D721Med (cell line): ENCODE data around the gene ITGB3BP.
"Not testable (repeated sequence)": the region's sequence is repeated elsewhere in the genome, so short reads cannot be mapped to it uniquely, and the experiment has no call there.

Source experiments
- DNase-seq: peaks from one replicate; pipeline ENCODE4 v3.0.0; 2011; ENCODE audit warnings: low spot score; ENCODE audit not compliant: insufficient read length
- FAIRE-seq: peaks from 2 replicates; lab custom pipeline; 2011; peaks lifted over from hg19 to GRCh38; lab: Jason Lieb, UNC
- TF ChIP-seq, protein P1 (sequence below): IDR thresholded peaks from 2 replicates; pipeline ENCODE4 v1.5.1; 2012; ENCODE audit warnings: mild to moderate bottlenecking, control low read depth; ENCODE audit not compliant: insufficient read depth; ENCODE audit errors: missing control alignments

ITGB3BP gene

DNA sequence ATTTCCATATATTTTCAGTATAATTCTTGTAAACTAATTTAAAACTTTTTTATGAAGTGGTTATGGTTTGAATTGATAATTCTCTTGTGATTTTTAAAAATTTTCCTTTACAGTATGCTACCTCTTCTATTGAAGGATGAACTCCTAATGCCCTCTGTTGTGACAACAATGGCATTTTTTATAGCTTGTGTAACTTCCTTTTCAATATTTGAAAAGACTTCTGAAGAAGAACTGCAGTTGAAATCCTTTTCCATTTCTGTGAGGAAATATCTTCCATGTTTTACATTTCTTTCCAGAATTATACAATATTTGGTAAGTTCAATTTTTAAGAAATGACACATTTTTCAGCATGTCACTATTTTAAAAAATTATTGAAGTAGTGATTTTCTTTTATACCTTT lies 94.2 kb downstream of the ITGB3BP start:
- DNase-seq (no peak), FAIRE-seq (peak; percentile 11)
- TF ChIP-seq, protein P1, sequence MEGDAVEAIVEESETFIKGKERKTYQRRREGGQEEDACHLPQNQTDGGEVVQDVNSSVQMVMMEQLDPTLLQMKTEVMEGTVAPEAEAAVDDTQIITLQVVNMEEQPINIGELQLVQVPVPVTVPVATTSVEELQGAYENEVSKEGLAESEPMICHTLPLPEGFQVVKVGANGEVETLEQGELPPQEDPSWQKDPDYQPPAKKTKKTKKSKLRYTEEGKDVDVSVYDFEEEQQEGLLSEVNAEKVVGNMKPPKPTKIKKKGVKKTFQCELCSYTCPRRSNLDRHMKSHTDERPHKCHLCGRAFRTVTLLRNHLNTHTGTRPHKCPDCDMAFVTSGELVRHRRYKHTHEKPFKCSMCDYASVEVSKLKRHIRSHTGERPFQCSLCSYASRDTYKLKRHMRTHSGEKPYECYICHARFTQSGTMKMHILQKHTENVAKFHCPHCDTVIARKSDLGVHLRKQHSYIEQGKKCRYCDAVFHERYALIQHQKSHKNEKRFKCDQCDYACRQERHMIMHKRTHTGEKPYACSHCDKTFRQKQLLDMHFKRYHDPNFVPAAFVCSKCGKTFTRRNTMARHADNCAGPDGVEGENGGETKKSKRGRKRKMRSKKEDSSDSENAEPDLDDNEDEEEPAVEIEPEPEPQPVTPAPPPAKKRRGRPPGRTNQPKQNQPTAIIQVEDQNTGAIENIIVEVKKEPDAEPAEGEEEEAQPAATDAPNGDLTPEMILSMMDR, result no peak

DNA sequence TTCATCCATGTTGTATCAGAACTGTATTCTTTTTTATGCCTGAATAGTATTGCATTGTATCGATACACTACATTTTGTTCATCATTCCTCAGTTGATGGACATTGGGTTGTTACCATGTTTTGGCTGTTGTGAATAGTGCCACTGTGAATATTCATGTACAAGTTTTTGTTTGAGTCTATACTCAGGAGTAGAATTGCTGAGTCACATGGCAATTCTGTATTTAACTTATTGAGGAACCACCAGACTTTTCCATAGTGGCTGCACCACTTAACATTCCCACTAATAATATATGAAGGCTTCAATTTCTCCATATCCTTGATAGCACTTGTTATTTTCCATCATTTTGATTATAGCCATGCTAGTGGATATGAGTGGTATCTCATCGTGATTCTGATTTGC lies 99.4 kb downstream of the ITGB3BP start:
- FAIRE-seq (no peak), DNase-seq (no peak)
- TF ChIP-seq, protein P1, result no peak

DNA sequence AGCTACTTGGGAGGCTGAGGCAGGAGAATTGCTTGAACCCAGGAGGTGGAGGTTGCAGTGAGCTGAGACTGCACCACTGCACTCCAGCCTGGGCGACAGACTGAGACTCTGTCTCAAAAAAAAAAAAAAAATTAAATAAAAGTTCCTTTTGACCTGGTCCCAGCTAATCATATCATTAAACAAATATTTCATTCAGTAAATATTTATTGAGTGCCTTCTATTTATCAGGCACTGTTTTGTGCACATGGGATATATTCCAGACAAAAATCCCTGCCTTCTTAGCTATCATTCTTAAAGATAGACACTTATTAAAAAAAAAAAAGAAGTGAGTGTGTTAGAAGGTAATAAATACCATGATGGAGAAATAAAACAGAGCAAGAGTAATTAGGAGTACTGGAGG lies 102.3 kb downstream of the ITGB3BP start:
- not testable (repeated sequence) for DNase-seq, FAIRE-seq

DNA sequence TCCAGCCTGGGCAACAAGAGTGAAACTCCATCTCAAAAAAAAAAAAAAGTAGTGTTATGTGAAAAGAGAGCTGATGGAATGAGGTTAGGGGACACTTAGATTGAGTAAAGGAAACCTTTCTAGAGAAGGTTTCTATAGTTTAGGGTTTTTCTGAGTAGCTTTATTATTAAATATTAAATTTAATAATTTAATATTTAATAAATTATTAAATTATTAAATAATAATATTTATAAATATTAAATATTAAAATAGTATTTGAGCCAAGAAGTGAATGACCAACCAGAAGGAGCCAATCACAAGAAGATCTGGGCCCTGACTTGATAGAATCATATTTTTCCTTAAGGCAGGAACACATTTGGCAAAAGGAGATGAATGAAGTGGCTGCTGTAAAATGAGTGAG lies 104.9 kb downstream of the ITGB3BP start:
- TF ChIP-seq, protein P1, result no peak
- no peak for DNase-seq
- no peak for FAIRE-seq

DNA sequence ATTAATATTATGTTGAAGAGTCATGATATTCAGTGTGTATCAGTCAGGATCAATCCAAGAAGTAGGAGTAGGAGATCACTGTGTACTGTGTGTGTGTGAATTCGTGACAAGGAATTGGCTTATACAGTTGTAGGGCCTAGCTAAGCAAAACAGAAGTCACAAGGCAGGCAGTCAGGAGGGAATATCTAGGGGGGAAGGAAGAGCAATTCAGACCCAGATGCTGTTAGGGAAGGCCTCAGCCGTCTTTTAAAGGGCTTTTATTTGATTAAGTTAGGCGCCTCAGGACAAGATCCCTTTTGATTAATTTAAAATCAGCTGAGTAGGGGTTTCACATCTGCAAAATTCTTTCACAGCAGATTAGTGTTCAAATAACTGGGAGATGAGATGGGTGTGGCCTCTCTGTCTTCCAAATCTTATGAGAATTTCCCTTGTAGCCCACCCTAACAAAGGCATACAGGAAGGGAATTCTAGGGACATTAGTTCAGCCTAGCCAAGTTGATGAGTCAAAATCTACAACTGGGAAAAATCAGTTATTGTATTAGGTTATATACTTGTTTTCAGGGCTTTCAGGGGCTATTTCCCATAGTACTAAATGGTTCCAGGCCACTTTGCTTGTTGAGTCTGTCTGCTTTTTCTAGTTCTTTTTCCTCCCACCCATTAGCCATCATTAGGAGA lies 108.2 kb downstream of the ITGB3BP start:
- FAIRE-seq (no peak), DNase-seq (no peak)
- TF ChIP-seq, protein P1, result no peak

DNA sequence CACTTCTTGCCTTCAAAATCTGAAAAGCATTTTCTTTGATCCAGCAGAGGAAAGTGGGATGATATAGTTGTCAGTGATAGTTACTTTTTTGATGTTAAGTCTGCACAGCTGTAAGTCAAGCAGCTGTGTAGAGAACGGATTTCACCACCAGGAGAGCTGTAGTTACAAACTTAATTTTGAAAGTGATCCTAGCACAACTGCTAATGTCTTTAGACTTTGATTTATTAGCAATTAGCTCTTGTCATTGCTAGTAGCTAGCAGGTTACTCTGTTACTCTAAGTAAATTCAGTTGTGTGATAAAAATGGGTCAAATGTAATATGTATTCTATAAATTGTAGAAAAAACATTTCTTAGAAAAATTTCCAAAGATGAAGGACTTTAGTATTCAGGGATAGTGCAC lies 109.6 kb downstream of the ITGB3BP start:
- DNase-seq, result no peak
- TF ChIP-seq, protein P1, result no peak
- no peak for FAIRE-seq

DNA sequence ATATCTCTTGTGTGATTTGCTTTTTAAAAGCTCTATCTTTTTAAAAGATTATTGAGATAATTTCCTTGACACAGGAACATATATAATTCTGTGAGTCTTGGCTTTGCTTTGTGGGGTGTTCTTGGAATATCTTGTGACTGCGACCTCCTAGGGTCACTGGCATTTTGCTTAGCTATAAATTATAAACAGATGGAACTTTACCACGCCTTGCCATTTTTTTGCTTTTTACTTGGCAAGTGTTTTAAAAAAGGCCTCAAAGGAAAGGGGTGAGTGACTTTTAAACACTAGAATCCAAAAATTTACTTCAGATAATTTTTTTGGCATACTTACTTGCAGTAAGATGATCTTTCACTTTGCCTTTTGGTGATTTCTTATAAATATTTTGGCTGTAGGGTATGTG lies 112.0 kb downstream of the ITGB3BP start:
- no peak for FAIRE-seq
- TF ChIP-seq, protein P1, result no peak
- DNase-seq, result no peak

DNA sequence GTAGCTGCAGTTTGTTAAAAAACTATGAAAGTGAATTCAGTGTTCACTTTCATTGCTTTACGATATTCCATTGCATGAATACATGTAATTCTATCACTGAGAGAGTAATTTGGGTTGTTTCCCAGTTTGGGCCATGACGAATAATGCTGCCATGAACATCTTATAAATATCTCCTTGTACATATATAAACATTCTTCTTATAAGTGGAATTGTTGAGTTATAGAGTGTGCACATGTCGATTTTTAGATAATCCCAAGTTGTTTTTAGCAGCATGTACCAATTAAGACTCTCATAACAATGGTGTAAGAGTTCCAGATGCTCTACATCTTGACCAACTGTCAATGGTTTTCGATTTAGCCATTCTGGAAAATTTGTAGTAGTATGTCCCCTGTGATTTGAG lies 114.7 kb downstream of the ITGB3BP start:
- TF ChIP-seq, protein P1, result no peak
- DNase-seq (no peak), FAIRE-seq (no peak)
